ENCODE data around the gene MSH5. TPM values are rescaled to one million over a fixed set of nuclear protein-coding genes. Genes with fewer than 3 reads are reported as not detected.

The MSH5 gene
- total RNA-seq, 3 donors from 2014 or later (not counting 1 experiment from before 2014, with no cell fraction given), result 28.2 to 44.6 (median 43.7) TPM

DNA sequence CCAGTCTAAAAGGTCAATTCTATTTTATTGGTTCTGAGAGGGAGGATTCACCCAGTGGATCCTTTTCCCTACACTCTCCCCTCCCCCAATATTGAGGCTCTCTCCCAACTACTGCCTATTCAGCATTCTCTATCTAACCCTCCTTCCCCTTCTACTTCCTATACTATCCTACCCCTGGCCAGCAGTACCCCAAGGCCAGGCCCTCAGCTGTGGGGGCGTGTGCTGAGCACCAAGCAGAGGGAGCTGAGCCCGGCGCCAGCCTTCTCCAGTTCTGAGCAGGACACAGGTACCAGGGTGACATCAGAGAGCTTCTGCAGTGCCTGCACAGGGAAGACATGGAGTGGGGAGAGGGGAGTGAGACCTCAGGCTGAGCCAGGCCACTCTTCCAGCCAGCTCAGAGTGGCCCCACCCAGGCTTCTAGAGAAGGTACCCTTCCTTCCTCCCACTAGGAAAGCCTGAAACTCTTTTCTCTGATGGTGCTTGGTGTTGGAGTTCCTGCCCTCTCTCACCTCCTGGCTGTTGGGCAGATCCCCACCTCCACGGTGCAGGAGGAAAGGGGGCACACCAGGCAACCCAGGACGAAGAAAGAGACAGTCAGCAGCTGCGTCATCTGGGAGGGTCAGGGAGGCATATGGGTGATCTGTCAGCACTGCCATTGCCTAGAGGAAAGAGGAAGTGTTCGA lies 12.6 kb upstream of the MSH5 start:
- peak overlapping the region; percentile 63 for H3K27ac ChIP-seq (ENCODE audit: low read length)
- peaks cover 29% of the 10 kb centered on the region for H3K36me3 ChIP-seq (ENCODE audit: control insufficient read depth, insufficient read depth, low read length)
- no peaks in the 10 kb centered on the region for H3K9me3 Mint-ChIP-seq
- no peaks in the 10 kb centered on the region for H3K27me3 ChIP-seq (ENCODE audit: control insufficient read depth, insufficient read depth, low read length)
- peak overlapping the region; percentile 79 for H3K4me3 Mint-ChIP-seq
- ATAC-seq, result peak; percentile 15 to 62 (median 20)
- no peak overlapping the region for H3K4me3 ChIP-seq (ENCODE audit: low read length)
- peaks cover 16% of the 10 kb centered on the region for H3K36me3 Mint-ChIP-seq
- H3K9me3 ChIP-seq (ENCODE audit: control insufficient read depth, insufficient read depth, low read length), result no peaks in the 10 kb centered on the region
- TF ChIP-seq, protein P1, sequence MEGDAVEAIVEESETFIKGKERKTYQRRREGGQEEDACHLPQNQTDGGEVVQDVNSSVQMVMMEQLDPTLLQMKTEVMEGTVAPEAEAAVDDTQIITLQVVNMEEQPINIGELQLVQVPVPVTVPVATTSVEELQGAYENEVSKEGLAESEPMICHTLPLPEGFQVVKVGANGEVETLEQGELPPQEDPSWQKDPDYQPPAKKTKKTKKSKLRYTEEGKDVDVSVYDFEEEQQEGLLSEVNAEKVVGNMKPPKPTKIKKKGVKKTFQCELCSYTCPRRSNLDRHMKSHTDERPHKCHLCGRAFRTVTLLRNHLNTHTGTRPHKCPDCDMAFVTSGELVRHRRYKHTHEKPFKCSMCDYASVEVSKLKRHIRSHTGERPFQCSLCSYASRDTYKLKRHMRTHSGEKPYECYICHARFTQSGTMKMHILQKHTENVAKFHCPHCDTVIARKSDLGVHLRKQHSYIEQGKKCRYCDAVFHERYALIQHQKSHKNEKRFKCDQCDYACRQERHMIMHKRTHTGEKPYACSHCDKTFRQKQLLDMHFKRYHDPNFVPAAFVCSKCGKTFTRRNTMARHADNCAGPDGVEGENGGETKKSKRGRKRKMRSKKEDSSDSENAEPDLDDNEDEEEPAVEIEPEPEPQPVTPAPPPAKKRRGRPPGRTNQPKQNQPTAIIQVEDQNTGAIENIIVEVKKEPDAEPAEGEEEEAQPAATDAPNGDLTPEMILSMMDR (IDR thresholded peaks at IDR 0.05), result no peak
- H3K27ac Mint-ChIP-seq, result peak overlapping the region; percentile 83 to 91
- DNase-seq, result no peak
- H3K4me1 ChIP-seq (ENCODE audit: control insufficient read depth, insufficient read depth, low read length), result peaks cover 63% of the 10 kb centered on the region
- intact Hi-C loops (cut with micrococcal nuclease), result no loop called here
- peaks cover 55 to 71% of the 10 kb centered on the region in 2 donors for H3K4me1 Mint-ChIP-seq
- WGBS (ENCODE audit: insufficient coverage), result 47% methylated on average over 7 of the region's 7 CpGs
- H3K27me3 Mint-ChIP-seq (ENCODE audit: low read depth in 2 of 2), result no peaks in the 10 kb centered on the region

DNA sequence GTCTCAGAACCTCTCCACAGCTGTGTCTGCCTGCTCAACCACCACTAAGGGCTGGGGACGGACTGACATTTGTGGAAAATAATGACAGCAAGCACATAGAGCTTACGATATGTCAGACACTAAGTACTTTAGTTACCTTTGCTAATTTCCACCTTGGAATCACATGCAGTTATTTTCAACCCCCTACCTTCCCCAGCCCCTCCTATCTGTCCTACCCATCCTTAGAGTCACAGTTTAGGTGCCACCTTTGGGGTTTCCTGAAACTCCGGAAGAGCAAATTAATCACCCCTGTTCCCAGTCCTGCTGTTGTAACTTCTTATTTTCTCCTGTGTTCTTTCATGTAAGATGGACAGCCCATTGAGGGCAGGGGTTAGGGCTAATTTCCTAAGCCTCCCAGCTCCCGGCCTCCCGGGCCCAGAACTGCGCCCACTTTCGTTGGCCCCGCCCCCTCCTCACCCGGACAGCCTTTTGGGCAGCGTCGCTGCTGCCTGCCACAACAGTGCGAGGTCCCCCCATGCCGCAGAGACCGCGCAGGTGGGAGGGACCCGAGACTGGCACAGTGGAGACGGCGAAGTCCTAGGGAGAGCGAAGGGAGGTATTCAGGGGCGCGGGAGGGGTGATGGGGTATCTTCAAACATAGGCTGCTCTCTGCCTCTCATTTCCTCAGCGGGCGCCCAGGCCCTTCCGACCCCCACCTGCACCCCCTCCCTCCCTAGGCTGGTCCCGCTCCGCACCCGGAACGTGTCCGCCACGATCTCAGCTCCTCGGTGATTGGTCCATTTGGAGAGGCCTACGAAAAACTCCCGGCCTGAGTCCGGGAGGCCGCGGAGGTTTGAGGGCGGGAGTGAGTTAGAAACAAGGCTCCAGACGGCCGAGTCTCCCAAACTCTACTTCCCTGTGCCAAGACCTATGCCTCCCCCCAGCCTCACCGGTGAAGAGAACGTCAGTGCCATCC lies 11.8 kb upstream of the MSH5 start:
- H3K4me1 ChIP-seq (ENCODE audit: control insufficient read depth, insufficient read depth, low read length), result peaks cover 62% of the 10 kb centered on the region
- WGBS (ENCODE audit: insufficient coverage), result 86% methylated on average over 41 of the region's 41 CpGs
- H3K9me3 ChIP-seq (ENCODE audit: control insufficient read depth, insufficient read depth, low read length), result no peaks in the 10 kb centered on the region
- intact Hi-C loops (cut with micrococcal nuclease), result no loop called here
- peaks cover 36% of the 10 kb centered on the region for H3K36me3 ChIP-seq (ENCODE audit: control insufficient read depth, insufficient read depth, low read length)
- Mint-ChIP-seq H3K9me3 (no peaks in the 10 kb centered on the region), H3K36me3 (peaks cover 16% of the 10 kb centered on the region), H3K27me3 (ENCODE audit: low read depth in 2 of 2) (no peaks in the 10 kb centered on the region), H3K27ac (peak overlapping the region; percentile 90 to 91), H3K4me1 (peaks cover 56 to 70% of the 10 kb centered on the region in 2 donors), H3K4me3 (peak overlapping the region; percentile 97)
- TF ChIP-seq, protein P1 (IDR thresholded peaks at IDR 0.05), result no peak
- no peaks in the 10 kb centered on the region for H3K27me3 ChIP-seq (ENCODE audit: control insufficient read depth, insufficient read depth, low read length)
- peak in 1 of 3 donors; percentile 18 for ATAC-seq
- peak overlapping the region; percentile 63 for H3K27ac ChIP-seq (ENCODE audit: low read length)
- no peak overlapping the region for H3K4me3 ChIP-seq (ENCODE audit: low read length)
- DNase-seq, result peak in 1 of 2 donors; percentile 42

DNA sequence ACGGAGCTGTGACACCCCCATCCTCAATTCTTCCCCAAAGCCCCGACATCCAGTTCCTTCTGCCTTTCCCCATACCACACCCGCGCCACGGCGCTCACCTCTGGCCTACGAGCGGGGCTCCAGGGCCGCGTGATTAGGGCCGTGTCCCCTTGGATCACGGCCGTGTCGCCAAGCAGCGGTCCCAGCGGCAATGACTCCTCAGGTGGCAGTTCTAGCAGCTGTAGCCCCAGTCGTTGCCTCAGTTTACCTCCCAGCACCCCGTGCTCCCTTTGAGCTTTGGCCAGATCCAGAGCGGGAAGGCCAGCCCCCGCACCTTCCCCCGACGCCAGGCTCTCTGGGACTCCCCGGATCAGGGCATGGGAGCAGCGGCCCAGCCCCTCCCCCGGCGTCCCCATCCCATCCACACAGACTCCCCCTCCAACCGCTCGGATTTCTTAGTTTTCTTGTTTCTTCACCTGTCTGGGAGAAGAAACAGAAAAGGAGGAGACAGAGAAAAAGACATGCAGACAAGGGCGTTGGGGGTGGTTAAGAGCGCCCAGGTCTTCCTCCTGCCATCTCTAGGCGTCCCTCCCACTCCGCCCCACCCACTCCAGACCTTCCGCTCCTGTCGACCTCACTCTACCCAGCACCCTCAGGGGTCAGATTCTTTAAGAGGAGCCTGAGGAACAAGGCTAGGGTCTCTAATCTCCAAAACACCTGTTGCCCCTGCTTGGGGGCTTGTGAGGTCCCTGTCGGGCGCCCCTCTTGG lies 10.9 kb upstream of the MSH5 start, which contains the start of gene DDAH2:
TSS of gene DDAH2 (minus strand) at position 533 of the 748 bp plus-strand sequence. CDS start at position 395, 138 bp downstream.
- Mint-ChIP-seq H3K27ac (peak within 1 kb of the TSS; percentile 90 to 91), H3K4me1 (peaks cover 56 to 70% of the 10 kb centered on the region in 2 donors), H3K4me3 (peak within 1 kb of the TSS; percentile 97), H3K9me3 (no peaks in the 10 kb centered on the region), H3K27me3 (ENCODE audit: low read depth in 2 of 2) (no peaks in the 10 kb centered on the region), H3K36me3 (peaks cover 16% of the 10 kb centered on the region)
- no peak for DNase-seq
- Histone ChIP-seq H3K36me3 (ENCODE audit: control insufficient read depth, insufficient read depth, low read length) (peaks cover 45% of the 10 kb centered on the region), H3K9me3 (ENCODE audit: control insufficient read depth, insufficient read depth, low read length) (no peaks in the 10 kb centered on the region), H3K4me3 (ENCODE audit: low read length) (peak within 1 kb of the TSS; percentile 75), H3K27ac (ENCODE audit: low read length) (peak within 1 kb of the TSS; percentile 64), H3K4me1 (ENCODE audit: control insufficient read depth, insufficient read depth, low read length) (peaks cover 62% of the 10 kb centered on the region), H3K27me3 (ENCODE audit: control insufficient read depth, insufficient read depth, low read length) (no peaks in the 10 kb centered on the region)
- 37% methylated on average over 31 of the region's 36 CpGs for WGBS (ENCODE audit: insufficient coverage)
- TF ChIP-seq, protein P1 (IDR thresholded peaks at IDR 0.05), result no peak
- ATAC-seq, result peak; percentile 20 to 36 (median 23)
- intact Hi-C loops (cut with micrococcal nuclease), result loop anchor here (1.0 kb wide), 1 partner anchor 40 kb away; no protein-coding TSS in a partner anchor
